Activated naive CD4-positive, alpha-beta T cell treated with anti-CD3 and anti-CD28 coated beads, Interleukin-2, amount 50 U/mL, for 72 hours (primary cell): Measurements from ENCODE around the gene NPAS3. TPM values are rescaled to one million over a fixed set of nuclear protein-coding genes. Genes with fewer than 3 reads are reported as not detected.
A peak's percentile ranks its signal among the peaks of the same experiment; 100 is the strongest.

Experiments
- ATAC-seq, 2 donors: fragments of 150-1000 bp; cut with Tn5 transposase; 2 replicates each; pipeline ENCODE4 v1.10.0; 2021; ENCODE audit warnings: mild to moderate bottlenecking in 2 of 2, moderate library complexity in 2 of 2
- DNase-seq, 2 donors: peaks; one replicate each; pipeline ENCODE4 v3.0.0; 2021 to 2022; ENCODE audit warnings: low spot score in 2 of 2
- H3K27ac Mint-ChIP-seq, 2 donors: one replicate each; pipeline ENCODE4 v1.8.0; 2022; ENCODE audit warnings: mild to moderate bottlenecking in 2 of 2, mixed read lengths in 2 of 2
- H3K36me3 Mint-ChIP-seq, 2 donors: one replicate each; pipeline ENCODE4 v1.8.0; 2022; ENCODE audit warnings: mixed read lengths in 2 of 2
- H3K9me3 Mint-ChIP-seq, 2 donors: one replicate each; pipeline ENCODE4 v1.8.0; 2022; ENCODE audit warnings: mixed read lengths in 2 of 2
- total RNA-seq, 2 donors: library from RNA; stranded (reverse); gene quantifications; one replicate each; pipeline ENCODE4 v1.2.3, GENCODE V29; 2022

Gene NPAS3
- total RNA-seq, result not detected

DNA sequence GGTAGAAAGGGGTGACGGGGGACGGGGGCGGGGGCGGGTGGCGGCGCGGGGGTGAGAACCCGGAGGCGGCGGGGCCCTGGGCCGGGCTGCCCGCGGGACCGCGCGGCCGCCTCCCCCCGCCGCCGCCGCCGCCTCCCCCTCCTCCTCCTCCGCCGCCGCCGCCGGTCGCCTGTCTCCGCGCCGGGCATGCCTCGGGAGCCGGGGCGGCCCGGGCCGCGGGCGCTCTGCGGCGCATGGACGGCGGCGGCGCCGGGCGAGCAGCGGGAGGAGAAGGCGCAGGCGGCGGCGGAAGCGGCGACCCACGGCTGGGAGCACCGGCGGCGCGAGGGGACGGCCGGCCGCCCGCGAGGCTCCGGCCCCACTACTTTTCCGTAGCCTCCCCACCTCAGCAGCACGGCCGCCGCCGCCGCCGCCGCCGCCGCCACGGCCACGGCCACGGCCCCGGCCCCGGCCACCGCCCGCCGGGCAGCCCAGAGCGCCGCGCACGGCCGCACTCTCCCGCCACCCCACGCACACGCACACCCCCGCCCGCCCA, at the start of gene NPAS3:
Gene NPAS3, plus strand, starts transcription at position 161 of the 535 bp plus-strand sequence.
- Mint-ChIP-seq H3K9me3 (peaks cover 0 to 4% of the 10 kb centered on the region in 2 donors), H3K27ac (peak within 1 kb of the TSS in 1 of 2 donors; percentile 66), H3K36me3 (peaks cover 8 to 23% of the 10 kb centered on the region in 2 donors)
- ATAC-seq, result peak in 1 of 2 donors; percentile 39
- DNase-seq, result no peak

DNA sequence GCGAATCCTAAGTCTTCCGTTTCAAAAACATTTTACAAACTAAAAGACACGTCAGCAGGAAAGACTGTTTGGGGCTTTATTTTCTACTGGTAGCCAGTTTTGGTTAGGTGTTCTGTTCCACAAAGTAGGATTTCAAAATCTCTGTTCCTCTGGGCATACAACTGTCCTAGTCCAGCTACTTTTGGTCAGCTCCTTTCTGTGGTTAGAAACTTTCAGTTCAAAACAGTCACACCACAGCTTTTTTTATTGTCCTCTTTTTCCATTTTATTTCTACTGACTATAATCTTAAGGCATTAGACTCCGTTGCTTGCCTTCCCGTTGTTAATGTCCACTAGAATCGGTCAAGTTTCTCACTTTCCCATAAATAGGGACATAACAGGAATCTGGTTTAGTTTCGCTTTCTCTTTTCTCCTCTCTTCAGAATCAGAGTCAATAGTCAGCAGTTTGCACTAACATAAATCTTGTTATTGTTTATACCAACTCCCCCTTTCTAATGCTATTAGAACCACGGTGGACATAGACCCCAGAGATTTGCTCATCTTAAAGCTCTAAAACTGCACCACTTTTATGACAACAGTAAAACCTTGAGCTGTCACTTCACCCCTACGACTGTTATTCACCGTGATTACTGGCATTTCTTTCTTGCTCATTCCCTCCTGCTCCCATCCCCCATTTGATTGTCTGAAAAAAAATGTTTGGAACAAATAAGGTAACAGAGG, 41.5 kb upstream of the NPAS3 start:
- H3K9me3 Mint-ChIP-seq, result no peaks in the 10 kb centered on the region
- no peak for ATAC-seq
- no peak for DNase-seq
- peak overlapping the region in 1 of 2 donors; percentile 8 for H3K27ac Mint-ChIP-seq
- H3K36me3 Mint-ChIP-seq, result no peaks in the 10 kb centered on the region

DNA sequence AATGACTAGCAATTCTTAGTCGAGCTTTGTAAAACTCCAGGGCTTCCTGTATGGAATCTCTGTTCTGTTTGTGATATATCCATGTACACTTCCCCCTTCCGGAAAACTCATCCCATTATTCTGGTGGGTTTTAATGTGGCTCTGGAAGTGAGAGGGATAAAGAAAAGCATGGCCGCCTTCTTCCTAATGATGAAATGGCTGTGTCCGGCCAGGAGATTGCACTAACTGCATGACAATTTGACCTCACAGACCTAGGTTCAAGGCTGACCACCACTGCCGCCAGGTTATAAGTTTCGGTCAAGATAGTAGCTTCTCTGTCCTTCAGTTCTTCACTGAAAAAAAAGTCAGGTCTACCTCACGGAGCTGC, 41.0 kb upstream of the NPAS3 start:
- H3K9me3 Mint-ChIP-seq, result no peaks in the 10 kb centered on the region
- DNase-seq, result no peak
- ATAC-seq, result no peak
- H3K36me3 Mint-ChIP-seq, result no peaks in the 10 kb centered on the region
- H3K27ac Mint-ChIP-seq, result peak overlapping the region in 1 of 2 donors; percentile 8

DNA sequence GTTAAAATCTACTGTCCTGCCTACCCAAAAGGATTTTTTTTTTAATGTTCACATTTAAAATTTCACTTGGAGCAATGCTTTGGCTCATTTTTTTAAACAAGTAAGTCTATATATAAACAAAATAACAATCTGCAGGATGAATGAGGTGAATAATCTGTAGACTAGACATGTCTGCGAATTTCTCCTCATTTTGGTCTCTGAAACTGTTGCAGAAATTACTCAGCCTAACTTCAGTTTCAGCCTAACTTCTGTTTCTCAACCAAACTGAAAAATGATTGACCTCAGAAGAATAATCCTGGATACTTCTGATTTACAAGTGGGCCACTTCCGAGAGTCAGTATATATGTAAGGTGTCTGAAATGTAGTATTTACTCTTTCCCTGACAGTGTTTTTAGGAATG, 39.8 kb upstream of the NPAS3 start:
- no peaks in the 10 kb centered on the region for H3K9me3 Mint-ChIP-seq
- ATAC-seq, result no peak
- no peaks in the 10 kb centered on the region for H3K36me3 Mint-ChIP-seq
- no peak overlapping the region for H3K27ac Mint-ChIP-seq
- DNase-seq, result no peak

DNA sequence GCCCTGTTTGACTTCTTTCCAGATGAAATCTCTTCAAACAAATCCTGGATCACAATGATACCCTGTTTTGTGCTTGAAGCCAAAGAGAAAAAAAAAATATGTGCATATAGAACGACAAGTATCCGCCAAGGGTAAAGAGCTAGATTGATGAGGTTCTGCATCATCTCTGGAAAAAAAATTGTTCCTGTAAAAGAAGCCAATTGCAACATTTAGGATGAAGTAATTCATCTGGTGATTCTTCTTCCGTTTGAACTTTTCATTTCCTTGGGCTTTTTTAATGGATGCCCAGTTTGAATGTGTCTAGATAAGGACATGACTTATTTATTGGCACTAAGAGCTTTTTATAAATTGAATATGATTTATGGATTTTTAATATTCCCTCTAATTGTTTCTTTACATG, 38.1 kb upstream of the NPAS3 start:
- H3K36me3 Mint-ChIP-seq, result no peaks in the 10 kb centered on the region
- H3K27ac Mint-ChIP-seq, result no peak overlapping the region
- no peaks in the 10 kb centered on the region for H3K9me3 Mint-ChIP-seq
- ATAC-seq (no peak), DNase-seq (no peak)

DNA sequence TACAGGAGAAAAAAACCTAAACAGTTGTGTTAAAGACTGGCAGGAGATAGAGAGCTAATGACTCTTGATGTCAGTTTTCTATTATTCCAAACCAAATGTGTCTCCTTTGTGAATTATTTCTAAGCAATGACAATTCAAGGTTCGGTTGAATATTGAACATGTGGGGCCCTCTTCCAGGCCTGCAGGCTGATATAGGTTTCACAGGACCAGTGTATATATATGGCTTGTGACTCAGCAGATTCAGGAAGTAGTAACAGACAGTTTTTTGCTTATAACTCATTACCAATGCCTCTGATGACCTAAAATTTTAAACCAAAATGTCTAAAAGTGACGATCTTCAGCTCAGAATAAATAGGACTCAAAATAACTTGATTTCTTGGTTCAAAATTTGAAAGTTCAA, 33.7 kb upstream of the NPAS3 start:
- H3K9me3 Mint-ChIP-seq, result peaks cover 9 to 11% of the 10 kb centered on the region in 2 donors
- H3K36me3 Mint-ChIP-seq, result no peaks in the 10 kb centered on the region
- no peak overlapping the region for H3K27ac Mint-ChIP-seq
- DNase-seq (no peak), ATAC-seq (no peak)

DNA sequence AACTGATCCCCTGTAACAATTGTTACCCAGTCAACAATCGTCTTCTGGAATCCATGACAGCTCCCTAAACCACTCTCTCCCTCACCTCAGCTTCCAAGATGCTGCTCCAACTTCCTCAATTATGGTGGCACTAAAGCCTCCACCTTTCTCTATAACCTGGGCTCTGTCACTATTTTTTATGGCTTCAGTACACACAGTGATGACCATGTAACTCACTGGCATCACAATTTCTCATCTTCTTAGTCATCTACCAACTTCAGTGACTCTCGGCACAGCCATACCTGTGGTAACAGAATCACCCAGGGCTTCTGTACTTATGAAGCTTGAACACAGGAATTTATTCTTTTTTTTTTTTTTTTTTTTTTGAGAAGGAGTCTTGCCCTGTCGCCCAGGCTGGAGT, 32.0 kb upstream of the NPAS3 start:
- no peak for DNase-seq
- peaks cover 9 to 11% of the 10 kb centered on the region in 2 donors for H3K9me3 Mint-ChIP-seq
- no peak for ATAC-seq
- no peaks in the 10 kb centered on the region for H3K36me3 Mint-ChIP-seq
- no peak overlapping the region for H3K27ac Mint-ChIP-seq

DNA sequence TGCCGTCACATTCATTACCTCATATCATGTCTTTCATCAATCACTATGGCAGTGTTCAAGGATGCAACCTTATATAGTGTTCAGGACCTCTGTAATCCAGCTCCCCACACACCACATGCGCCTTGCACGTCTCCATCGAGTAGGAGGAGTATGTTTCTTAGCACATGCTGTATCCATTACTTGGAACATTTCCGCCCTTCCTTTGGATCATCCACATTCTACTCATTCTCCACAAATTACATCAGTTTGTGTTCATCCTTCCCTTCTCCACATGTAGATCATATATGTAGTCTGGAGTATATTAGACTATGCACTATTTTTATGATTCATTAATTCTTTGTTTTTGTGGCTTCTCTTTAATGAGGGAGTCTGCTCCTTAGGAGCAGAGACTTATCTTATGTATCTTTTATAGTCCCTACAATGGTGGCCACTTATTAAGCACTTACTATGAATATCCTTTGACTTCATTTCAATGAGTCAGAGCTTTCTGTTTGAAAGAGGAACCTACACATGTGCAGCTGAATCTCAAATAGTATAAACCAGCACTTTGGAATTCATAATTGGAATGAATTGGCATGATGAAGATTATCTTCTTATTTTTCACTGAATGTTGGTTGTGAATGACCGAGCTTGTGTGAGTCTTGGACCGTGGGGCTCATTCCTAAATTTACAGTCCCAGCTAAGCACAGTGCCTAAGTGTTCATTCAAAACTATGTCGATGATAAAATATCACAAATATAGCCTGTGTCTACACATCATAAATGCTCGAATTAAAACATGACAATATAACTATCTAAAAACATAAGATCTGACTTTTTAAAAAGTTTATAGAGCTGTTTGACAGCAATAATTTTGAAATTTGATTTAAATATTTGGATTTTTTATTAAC, 30.2 kb upstream of the NPAS3 start:
- peaks cover 9 to 11% of the 10 kb centered on the region in 2 donors for H3K9me3 Mint-ChIP-seq
- ATAC-seq (no peak), DNase-seq (no peak)
- H3K36me3 Mint-ChIP-seq, result no peaks in the 10 kb centered on the region
- H3K27ac Mint-ChIP-seq, result no peak overlapping the region

DNA sequence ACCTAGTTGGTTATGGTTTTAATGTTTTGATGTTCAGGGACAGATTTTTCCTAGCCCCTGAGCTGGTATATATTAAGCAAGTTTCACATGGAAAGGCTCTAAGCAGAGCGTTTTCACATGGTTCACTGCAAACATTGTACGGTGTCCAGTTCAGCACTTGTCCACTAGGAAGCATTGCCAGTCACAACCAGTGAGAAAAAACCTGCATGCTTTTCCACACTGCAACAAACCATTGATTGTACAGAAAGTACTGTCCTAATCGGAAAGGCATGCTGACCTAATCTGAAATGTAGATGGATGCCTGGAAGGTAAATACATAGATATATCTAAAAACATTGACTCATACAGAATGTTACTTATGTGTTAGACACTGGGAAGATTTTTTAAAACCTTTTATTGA, 25.0 kb upstream of the NPAS3 start:
- ATAC-seq, result no peak

DNA sequence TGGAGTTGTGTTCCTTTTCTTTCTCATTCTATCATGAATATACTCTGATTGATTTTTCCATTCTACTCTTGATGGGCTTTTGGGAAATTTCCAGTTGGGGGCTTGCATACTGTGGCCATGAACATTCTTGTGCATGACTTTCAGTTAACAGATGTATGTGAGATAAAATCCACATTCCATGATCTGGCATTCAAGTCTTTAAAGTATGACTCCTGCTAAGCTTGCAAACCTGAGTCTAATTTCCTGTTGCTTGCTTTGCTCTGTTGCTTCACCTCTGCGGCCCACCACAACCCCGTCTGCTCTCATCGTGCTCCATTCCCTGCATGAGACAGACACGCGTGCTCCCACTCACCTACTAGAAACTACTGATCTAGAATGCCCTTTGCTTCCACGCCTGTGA, 24.3 kb upstream of the NPAS3 start:
- H3K27ac Mint-ChIP-seq, result no peak overlapping the region
- ATAC-seq (no peak), DNase-seq (no peak)
- H3K36me3 Mint-ChIP-seq, result no peaks in the 10 kb centered on the region
- no peaks in the 10 kb centered on the region for H3K9me3 Mint-ChIP-seq

More for the DNA sequence above, 25.0 kb upstream of the NPAS3 start:
- DNase-seq, result no peak
- Mint-ChIP-seq H3K36me3 (no peaks in the 10 kb centered on the region), H3K9me3 (no peaks in the 10 kb centered on the region), H3K27ac (no peak overlapping the region)

DNA sequence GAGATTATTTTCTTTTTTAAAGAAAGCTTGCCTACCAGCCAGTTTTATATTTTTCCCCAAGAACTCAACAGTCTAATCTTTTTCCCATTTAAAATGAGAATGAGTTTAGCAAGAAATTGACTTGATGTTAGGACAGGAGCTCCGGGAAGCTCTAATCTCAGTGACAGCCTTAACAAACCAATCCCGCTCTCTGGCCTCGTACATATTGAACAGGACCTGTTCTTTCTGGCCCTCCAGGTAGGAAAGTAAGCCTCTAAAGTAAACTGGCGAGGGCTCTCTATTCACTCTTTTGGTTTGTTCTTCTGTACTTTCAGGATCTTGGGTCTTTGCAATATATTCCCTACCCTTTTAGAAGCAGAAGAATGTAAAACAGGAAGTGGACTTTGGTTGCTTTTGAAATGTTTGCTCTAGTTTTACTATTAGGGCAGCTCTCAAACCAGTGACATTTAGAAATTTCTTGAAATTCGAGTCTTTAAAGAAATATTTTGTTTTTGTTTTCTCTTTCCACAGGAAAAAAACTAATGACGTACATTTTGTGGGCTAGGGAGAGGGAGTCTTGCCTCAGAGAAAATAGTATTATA, 17.9 kb upstream of the NPAS3 start:
- Mint-ChIP-seq H3K36me3 (no peaks in the 10 kb centered on the region), H3K9me3 (no peaks in the 10 kb centered on the region), H3K27ac (no peak overlapping the region)
- ATAC-seq (no peak), DNase-seq (no peak)

DNA sequence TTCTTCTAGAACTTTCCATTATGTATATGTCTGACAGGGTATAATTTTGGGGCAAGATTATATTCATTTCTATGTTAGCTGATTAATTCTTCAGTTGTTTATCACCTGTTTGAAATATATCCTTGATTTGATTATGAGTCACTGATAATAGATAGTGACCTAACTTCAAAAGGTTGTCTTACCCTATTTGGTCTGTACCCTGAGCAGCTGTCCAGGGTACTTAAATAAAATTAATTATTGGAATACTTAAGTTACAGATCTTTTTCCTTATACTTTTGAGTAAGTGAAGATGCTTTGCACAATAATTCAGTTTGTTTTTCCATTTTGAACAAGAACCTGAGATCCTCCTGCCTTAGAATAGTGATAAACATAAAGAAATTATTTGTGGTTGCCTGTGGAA, 13.2 kb upstream of the NPAS3 start:
- ATAC-seq, result no peak
- no peak for DNase-seq
- Mint-ChIP-seq H3K36me3 (no peaks in the 10 kb centered on the region), H3K9me3 (peaks cover 3 to 5% of the 10 kb centered on the region in 2 donors), H3K27ac (no peak overlapping the region)

DNA sequence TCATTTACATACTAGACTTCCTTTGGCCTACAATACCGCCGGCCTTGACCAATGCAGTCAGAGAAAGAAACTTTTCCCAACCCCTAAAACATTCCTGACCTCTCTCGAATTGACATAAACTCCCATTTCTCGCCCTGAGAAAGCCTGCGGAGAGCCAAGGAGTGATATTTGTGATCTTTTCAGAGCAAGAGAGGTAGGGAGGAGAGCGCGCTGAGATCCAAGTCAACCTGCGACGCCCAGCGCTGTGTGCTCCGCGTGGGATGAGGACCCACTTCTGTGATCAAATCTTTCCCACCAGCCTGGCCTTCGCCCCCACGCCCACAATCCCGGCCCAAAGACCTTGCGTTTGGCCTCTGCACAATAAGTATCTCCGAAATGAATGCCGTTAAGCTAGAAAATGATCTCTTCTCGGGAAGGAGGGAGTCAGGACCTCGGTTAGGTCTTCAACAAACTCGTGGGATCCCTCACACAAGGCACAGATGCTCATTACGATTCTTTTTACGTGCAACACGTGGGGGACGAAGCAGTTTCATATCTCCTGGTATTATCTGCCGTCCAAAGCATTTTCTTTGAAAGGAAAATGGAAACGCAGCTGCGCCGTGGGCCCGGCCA, 6.3 kb upstream of the NPAS3 start:
- Mint-ChIP-seq H3K27ac (no peak overlapping the region), H3K36me3 (peaks cover 0 to 17% of the 10 kb centered on the region in 2 donors), H3K9me3 (no peaks in the 10 kb centered on the region)
- ATAC-seq (no peak), DNase-seq (no peak)

DNA sequence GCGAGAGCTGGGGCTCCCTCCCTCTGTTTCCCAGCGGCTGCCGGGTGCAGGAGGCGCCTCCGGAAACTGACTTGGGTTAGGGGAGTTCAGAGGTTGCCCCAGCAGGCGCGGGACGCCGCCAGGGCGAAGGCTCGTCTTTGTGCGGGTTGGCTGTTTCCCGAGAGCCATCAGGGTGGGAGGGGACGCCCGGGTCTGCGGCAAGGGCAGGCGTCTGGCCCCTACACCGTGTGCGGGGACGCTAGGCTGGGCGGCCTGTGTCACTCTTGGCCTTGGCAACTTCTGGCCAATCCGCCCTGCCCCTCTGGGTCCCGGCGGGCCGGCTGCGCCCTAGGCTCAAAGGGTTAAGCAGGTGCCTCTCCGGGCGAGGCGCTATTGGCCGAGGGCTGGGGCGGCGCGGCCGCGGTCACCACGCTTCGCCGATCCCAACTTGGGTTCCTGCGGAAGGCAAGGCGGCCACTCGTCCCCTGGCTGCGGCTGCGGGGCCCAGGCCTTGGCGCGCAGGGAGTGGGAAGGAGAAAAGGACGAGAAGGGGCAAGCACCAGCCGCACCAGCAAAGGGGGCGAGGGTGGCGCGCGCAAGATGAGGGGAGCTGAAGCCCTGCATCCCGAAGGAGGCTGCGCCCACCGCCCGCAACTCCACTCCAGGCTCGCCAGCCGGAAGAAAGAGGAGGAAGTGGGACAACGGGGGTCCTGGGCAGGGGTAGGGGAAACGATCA, 5.6 kb upstream of the NPAS3 start:
- no peak for DNase-seq
- ATAC-seq, result no peak
- Mint-ChIP-seq H3K36me3 (peaks cover 0 to 22% of the 10 kb centered on the region in 2 donors), H3K9me3 (no peaks in the 10 kb centered on the region), H3K27ac (no peak overlapping the region)

DNA sequence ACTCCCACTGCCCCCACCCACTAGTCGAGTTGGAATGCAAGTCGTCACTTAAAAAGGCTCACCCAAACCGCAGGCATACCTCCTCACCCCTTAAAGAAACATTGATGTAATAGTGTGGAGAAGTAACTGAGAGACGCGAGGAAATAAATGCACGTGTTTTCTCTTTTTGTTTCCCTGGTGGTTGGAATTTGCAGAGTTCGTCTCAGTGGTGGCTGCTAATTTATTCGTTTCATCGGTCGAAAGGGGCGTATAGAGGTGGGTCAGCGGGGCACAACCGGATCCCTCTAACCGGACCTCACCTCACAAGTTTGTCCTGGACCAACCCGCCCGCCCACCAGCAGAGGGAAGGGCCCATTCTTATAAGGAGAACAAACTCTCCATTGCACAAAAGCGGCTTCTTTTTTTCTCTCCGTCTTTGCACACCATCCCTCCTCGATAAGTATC, 5.0 kb upstream of the NPAS3 start:
- Mint-ChIP-seq H3K36me3 (peaks cover 0 to 24% of the 10 kb centered on the region in 2 donors), H3K9me3 (no peaks in the 10 kb centered on the region), H3K27ac (no peak overlapping the region)
- DNase-seq (no peak), ATAC-seq (no peak)
